HepG2 (cell line): ENCODE data around the gene RERE. TPM values are rescaled to one million over a fixed set of nuclear protein-coding genes. Genes with fewer than 3 reads are reported as not detected.

Experiments
- ATAC-seq: fragments of 200-7000 bp; cut with Tn5 transposase; 3 replicates; pipeline ENCODE4 v1.9.1; 2020; ENCODE audit warnings: mild to moderate bottlenecking, moderate library complexity
- BruUV-seq: library from RNA; stranded (reverse); fragments of 400-500 nt; replicated peaks from 2 replicates; lab custom pipeline; 2021; lab: Mats Ljungman, UMichigan
- CTCF ChIA-PET: fragments of 300-600 bp; formaldehyde crosslinking; extraction: SDS; loops from one replicate; lab custom pipeline; 2021; ENCODE audit warnings: low total read pairs, inconsistent platforms, low intra/inter-chr PET ratio; lab: Yijun Ruan, JAX
- POLR2A ChIA-PET: fragments of 350-600 bp; sonication (Branson Sonifier 250); formaldehyde crosslinking; loops from one replicate; lab custom pipeline; 2020; ENCODE audit warnings: antibody characterized with exemption, inconsistent platforms; lab: Yijun Ruan, JAX
- DNase-seq: peaks from one replicate; pipeline ENCODE4 v3.0.0-alpha.2; 2015; ENCODE audit warnings: low spot score
- FAIRE-seq: peaks from 3 replicates; lab custom pipeline; 2011; peaks lifted over from hg19 to GRCh38; lab: Jason Lieb, UNC
- H2AFZ ChIP-seq: one replicate; pipeline ENCODE4 v1.6.1; 2011; ENCODE audit warnings: low read length, inconsistent platforms
- H3K27ac ChIP-seq: fragments of 300-600 bp; 3 replicates; pipeline ENCODE4 v1.8.0; 2011; ENCODE audit warnings: mixed run types, mild to moderate bottlenecking, mixed read lengths, low read length, inconsistent platforms; ENCODE audit not compliant: insufficient read depth; ENCODE audit errors: extremely low read length
- H3K27me3 ChIP-seq, 2 experiments: fragments of 200-600 bp in 1 of 2; 2 replicates in 1 of 2; 3 replicates in 1 of 2; pipeline versions ENCODE4 v1.6.0 to v1.8.0; 2011; ENCODE audit warnings: low read length in 2 of 2, mild to moderate bottlenecking in 2 of 2, moderate library complexity in 2 of 2, inconsistent platforms in 1 of 2; ENCODE audit not compliant: insufficient read depth in 2 of 2, control insufficient read depth in 1 of 2
- H3K36me3 ChIP-seq, 2 experiments: fragments of 200-600 bp in 1 of 2; replicated peaks in 1 of 2; 2 replicates in 1 of 2; 3 replicates in 1 of 2; pipeline versions ENCODE4 v1.5.1 to v1.8.0; 2011; ENCODE audit warnings: low read length in 2 of 2, inconsistent platforms in 1 of 2; ENCODE audit not compliant: insufficient read depth in 2 of 2, control insufficient read depth in 1 of 2
- H3K4me1 ChIP-seq: 2 replicates; pipeline ENCODE4 v1.5.1; 2012; ENCODE audit warnings: low read length, inconsistent platforms; ENCODE audit not compliant: insufficient read depth
- H3K4me2 ChIP-seq: 2 replicates; pipeline ENCODE4 v1.6.0; 2011; ENCODE audit warnings: low read depth, low read length, inconsistent platforms
- H3K4me3 ChIP-seq, 3 experiments: fragments of 200-600 bp in 1 of 3; sonication (generic), shearing (Covaris generic) in 1 of 3; replicated peaks in 1 of 3; 2 replicates each; pipeline ENCODE4 v1.5.1; 2011 to 2016; ENCODE audit warnings: low read length in 3 of 3, inconsistent platforms in 2 of 3, low read depth in 2 of 3, mild to moderate bottlenecking in 2 of 3, control low read depth in 1 of 3, mixed read lengths in 1 of 3; ENCODE audit not compliant: insufficient read depth in 1 of 3
- H3K79me2 ChIP-seq: one replicate; pipeline ENCODE4 v1.6.1; 2011; ENCODE audit warnings: low read length, inconsistent platforms; ENCODE audit not compliant: insufficient read depth
- H3K9ac ChIP-seq: 2 replicates; pipeline ENCODE4 v1.6.0; 2011; ENCODE audit warnings: mild to moderate bottlenecking, low read depth, low read length, inconsistent platforms; ENCODE audit not compliant: insufficient read depth
- H3K9me3 ChIP-seq: 2 replicates; pipeline ENCODE4 v1.5.1; 2012; ENCODE audit warnings: mild to moderate bottlenecking, low read length
- H4K20me1 ChIP-seq: 2 replicates; pipeline ENCODE4 v1.6.0; 2011; ENCODE audit warnings: inconsistent platforms, mild to moderate bottlenecking, low read length, moderate library complexity; ENCODE audit not compliant: insufficient read depth
- KMT2A ChIP-seq: sonication (generic); formaldehyde crosslinking; IDR thresholded peaks from 2 replicates; pipeline ENCODE4 v1.4.0; 2020; ENCODE audit warnings: missing genetic modification reagents
- PHF5A ChIP-seq: IDR thresholded peaks from one replicate; pipeline ENCODE4 v1.6.1; 2018; ENCODE audit warnings: low read depth, missing genetic modification reagents; ENCODE audit not compliant: unreplicated experiment
- SMARCC2 ChIP-seq: fragments of 450-650 bp; IDR thresholded peaks from 2 replicates; pipeline ENCODE4 v1.6.1; 2017; ENCODE audit warnings: antibody characterized with exemption, mild to moderate bottlenecking
- ZBTB1 ChIP-seq: sonication (generic); formaldehyde crosslinking; IDR thresholded peaks from 2 replicates; pipeline ENCODE4 v1.4.0; 2020; ENCODE audit warnings: missing genetic modification reagents, borderline replicate concordance
- ZBTB46 ChIP-seq: sonication (generic); formaldehyde crosslinking; IDR thresholded peaks from 2 replicates; pipeline ENCODE4 v1.4.0; 2020; ENCODE audit warnings: mild to moderate bottlenecking, missing genetic modification reagents, borderline replicate concordance
- ZNF33A ChIP-seq: sonication (generic); formaldehyde crosslinking; IDR thresholded peaks from 2 replicates; pipeline ENCODE4 v1.5.1; 2020; ENCODE audit warnings: missing genetic modification reagents, mild to moderate bottlenecking, moderate library complexity, borderline replicate concordance
- ZNF614 ChIP-seq: IDR thresholded peaks from 2 replicates; pipeline ENCODE4 v1.6.1; 2018; ENCODE audit warnings: missing biosample characterization, missing genetic modification reagents, inconsistent platforms, borderline replicate concordance
- ZNF670 ChIP-seq: sonication (generic); formaldehyde crosslinking; IDR thresholded peaks from 2 replicates; pipeline ENCODE4 v1.8.0; 2022; ENCODE audit warnings: mild to moderate bottlenecking, missing genetic modification reagents, borderline replicate concordance
- ZNF747 ChIP-seq: sonication (generic); formaldehyde crosslinking; IDR thresholded peaks from 2 replicates; pipeline ENCODE4 v1.8.1; 2023; ENCODE audit warnings: missing genetic modification reagents, mild to moderate bottlenecking, borderline replicate concordance
- ZNF776 ChIP-seq: sonication (generic); formaldehyde crosslinking; IDR thresholded peaks from 2 replicates; pipeline ENCODE4 v1.4.0; 2020; ENCODE audit warnings: mild to moderate bottlenecking, missing genetic modification reagents
- ZNF83 ChIP-seq: sonication (generic); formaldehyde crosslinking; IDR thresholded peaks from 2 replicates; pipeline ENCODE4 v1.4.0; 2020; ENCODE audit warnings: missing genetic modification reagents, mild to moderate bottlenecking, borderline replicate concordance
- WGBS: methylation state at CpG from one replicate; pipeline ENCODE4 v1.1.6; 2017; ENCODE audit warnings: low lambda C conversion rate; 5-methylcytosine and 5-hydroxymethylcytosine counted together
- in situ Hi-C: cut with HindIII; loops from 2 replicates; pipeline ENCODE4 v1.10.0; 2017; ENCODE audit warnings: low pct_unique_long_range_greater_than_20kb; ENCODE audit not compliant: extremely low pct_ligation_motif_present
- intact Hi-C: fragments of 100-400 bp; cut with micrococcal nuclease; formaldehyde crosslinking; loops from one replicate; pipeline ENCODE4 v1.10.0; 2022; ENCODE audit not compliant: unreplicated experiment
- polyA plus RNA-seq, 8 experiments: library from polyadenylated mRNA; depleted of rRNA in 3 of 8; stranded (reverse) in 7 of 8; unstranded in 1 of 8; fragments of >200 nt; fragmentation: Illumina TruSeq in 4 of 8; extraction: Trizol in 4 of 8; gene quantifications; 2 replicates each; pipeline versions ENCODE4 v1.2.1 to v1.2.3, GENCODE V29; 2011 to 2016; ENCODE audit warnings: low read depth in 4 of 8, missing spikeins in 1 of 8, mixed read lengths in 1 of 8; ENCODE audit not compliant: insufficient read depth in 1 of 8
- total RNA-seq, 5 experiments: library from RNA; depleted of rRNA; stranded (reverse); fragments of >200 nt; fragmentation: Illumina TruSeq; extraction: Trizol; gene quantifications; 2 replicates each; pipeline ENCODE4 v1.2.3, GENCODE V29; 2016; ENCODE audit warnings: low read depth in 1 of 5

Gene RERE
- total and polyA plus RNA-seq, 2 of the 13 experiments (the other 11 are each of a cell fraction or from before 2014, with no cell fraction given): 18.3 to 21.9 TPM

- Histone ChIP-seq H3K27me3 (no peaks in the 10 kb centered on the region), H2AFZ (no peak overlapping the region), H3K4me1 (peaks cover 19% of the 10 kb centered on the region), H3K36me3 (peaks cover 15 to 55% of the 10 kb centered on the region in 2 experiments)
- 97% methylated on average over 9 of the region's 9 CpGs for WGBS
- ATAC-seq (no peak), DNase-seq (no peak)
- POLR2A ChIA-PET: interaction anchor here (1.0 kb wide), 1 partner anchor 12 kb away, joined by 3 read pairs; no protein-coding TSS in a partner anchor
- CTCF ChIA-PET: no interaction called here
- TF ChIP-seq PHF5A (no peak), KMT2A (CRISPR knock-in tag) (no peak), ZBTB46 (CRISPR knock-in tag) (no peak), ZBTB1 (CRISPR knock-in tag) (no peak), ZNF670 (CRISPR knock-in tag) (no peak), ZNF747 (CRISPR knock-in tag) (no peak), ZNF776 (CRISPR knock-in tag) (no peak), SMARCC2 (no peak), ZNF83 (CRISPR knock-in tag) (no peak), ZNF33A (CRISPR knock-in tag) (no peak), ZNF614 (no peak)
- TF ChIP-seq, all 625 proteins: peak for 0
- intact Hi-C loops (no loop called here), in situ Hi-C loops (no loop called here)
- H3K4me3 ChIP-seq: no peak overlapping the region
- H4K20me1 ChIP-seq: peaks cover 49% of the 10 kb centered on the region
- no peak for FAIRE-seq
- no TSS peak for BruUV-seq
- peaks cover 67% of the 10 kb centered on the region for H3K79me2 ChIP-seq
- H3K9me3 ChIP-seq: no peaks in the 10 kb centered on the region
- H3K27ac ChIP-seq: no peak overlapping the region
- no peak overlapping the region for H3K9ac ChIP-seq
- H3K4me2 ChIP-seq: no peak overlapping the region
Observed at GRCh38 chr1:8408151-8408839, 409.1 kb downstream of the RERE start.
